HG02623 (cell line): ENCODE data around the gene SLC6A3.
"Not testable (repeated sequence)": the region's sequence is repeated elsewhere in the genome, so short reads cannot be mapped to it uniquely, and the experiment has no call there.

Experiments used
- ATAC-seq: cut with Tn5 transposase; IDR thresholded peaks from one replicate; pipeline ENCODE4 v1.9.1; 2021; ENCODE audit warnings: moderate library complexity; ENCODE audit not compliant: unreplicated experiment

SLC6A3 gene

DNA sequence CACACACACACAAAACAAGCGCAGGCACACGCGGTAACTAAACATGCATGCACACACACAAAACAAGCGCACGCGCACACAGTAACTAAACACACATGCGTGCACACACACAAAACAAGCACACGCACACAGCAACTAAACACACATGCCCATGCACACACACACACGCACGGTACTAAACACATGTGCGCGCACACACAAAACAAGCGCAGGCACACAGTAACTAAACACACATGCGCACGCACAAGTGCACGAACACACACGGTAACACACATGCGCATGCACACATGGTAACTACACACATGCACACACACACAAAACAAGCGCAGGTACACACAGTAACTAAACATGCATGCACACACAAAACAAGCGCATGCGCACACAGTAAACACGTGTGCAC is 19.9 kb upstream of the SLC6A3 start:
- no peak for ATAC-seq

DNA sequence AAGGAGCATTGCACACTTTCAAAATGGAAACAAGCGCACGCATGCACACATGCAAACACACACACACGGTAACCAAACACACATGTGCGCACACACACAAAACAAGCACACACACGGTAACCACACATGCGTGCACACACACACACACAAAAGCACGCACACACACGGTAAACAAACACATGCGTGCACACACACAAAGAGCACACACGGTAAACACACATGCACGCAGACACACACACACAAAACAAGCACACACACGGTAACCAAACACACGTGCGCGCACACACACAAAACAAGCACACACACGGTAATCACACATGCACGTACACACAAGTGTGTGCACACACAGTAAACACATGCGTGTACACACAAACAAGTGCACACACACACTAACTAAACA is 19.3 kb upstream of the SLC6A3 start:
- ATAC-seq, result no peak

GRCh38 chr5:1464096-1464446 is 18.8 kb upstream of the SLC6A3 start:
- ATAC-seq, result no peak

GRCh38 chr5:1463326-1464095 is 18.3 kb upstream of the SLC6A3 start:
- no peak for ATAC-seq

DNA sequence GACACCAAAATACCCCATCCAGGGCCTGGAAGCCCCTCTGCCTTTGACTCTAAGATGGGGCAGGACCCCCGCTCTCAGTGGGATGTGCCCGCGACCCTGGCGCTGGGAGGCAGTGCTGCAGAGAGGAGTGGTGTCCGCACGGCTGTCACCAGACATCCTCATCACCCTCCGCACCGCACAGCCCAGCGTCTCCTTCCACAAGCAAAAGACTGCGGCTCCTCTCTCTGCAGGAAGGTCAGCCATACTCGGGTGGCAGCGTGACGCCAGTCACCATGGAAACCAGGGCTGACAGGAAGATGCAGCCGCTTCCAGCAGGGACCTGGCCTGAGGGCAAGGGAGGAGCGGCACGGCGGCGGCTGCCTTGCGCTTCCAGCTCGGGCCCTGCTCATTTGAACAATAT is 17.1 kb upstream of the SLC6A3 start:
- ATAC-seq, result no peak

DNA sequence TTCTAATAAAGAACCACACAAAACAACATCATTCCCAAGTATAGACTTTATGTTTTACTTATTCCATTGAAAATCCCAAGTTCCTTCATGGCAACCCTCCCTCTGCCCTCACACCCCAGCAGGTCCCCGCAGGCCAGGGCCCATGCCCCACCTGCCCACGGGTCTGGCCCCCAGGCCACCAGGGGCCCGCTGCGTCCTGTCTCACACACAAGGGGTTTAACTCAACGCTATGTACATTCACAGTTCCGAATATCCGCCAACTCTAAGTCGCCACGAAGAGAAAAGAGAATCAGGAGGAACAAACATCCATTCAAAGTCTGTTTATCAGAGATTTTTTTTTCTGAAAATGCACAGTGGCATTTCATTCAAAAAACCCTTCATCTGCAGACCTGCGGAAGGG is 16.2 kb upstream of the SLC6A3 start:
- no peak for ATAC-seq

DNA sequence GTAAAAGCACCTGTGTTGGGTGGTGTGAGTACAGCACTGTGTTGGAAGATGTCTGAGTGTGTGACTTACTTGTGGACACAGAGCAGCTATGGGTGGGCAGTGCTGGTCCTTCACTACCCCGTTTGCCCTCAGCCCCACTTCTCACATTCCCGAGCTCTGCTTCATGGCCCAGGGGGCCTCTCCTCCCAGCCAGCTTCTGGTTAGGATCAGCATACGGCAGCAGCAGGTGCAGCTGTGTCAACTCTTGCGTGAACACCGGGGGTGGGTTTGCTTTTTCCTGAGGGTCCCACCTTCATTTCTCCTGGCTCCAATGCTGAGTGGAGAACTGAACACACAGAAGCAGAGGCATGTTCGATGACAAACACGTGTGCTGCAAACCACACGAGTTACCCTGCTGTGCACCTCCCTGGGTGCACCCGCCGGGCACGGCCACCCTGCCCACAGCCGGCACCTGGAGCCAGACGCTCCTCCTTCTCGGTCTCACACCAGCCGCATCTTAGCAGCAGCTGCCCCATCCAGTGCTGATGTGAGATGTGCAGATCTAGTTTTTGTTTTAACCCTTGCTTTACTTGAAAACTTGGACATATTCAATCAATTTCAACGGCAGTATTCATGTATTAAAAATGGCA is 14.9 kb upstream of the SLC6A3 start:
- no peak for ATAC-seq

DNA sequence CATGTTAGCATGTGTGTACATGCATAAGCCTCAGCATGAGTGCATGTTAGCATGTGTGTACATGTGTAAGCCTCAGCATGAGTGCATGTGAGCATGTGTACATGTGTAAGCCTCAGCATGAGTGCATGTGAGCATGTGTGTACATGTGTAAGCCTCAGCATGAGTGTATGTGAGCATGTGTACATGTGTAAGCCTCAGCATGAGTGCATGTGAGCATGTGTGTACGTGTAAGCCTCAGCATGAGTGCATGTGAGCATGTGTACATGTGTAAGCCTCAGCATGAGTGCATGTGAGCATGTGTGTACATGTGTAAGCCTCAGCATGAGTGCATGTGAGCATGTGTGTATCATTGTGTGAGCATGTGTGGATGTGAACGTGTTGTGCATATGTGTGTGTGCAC is 14.2 kb upstream of the SLC6A3 start:
- ATAC-seq, result not testable (repeated sequence)

DNA sequence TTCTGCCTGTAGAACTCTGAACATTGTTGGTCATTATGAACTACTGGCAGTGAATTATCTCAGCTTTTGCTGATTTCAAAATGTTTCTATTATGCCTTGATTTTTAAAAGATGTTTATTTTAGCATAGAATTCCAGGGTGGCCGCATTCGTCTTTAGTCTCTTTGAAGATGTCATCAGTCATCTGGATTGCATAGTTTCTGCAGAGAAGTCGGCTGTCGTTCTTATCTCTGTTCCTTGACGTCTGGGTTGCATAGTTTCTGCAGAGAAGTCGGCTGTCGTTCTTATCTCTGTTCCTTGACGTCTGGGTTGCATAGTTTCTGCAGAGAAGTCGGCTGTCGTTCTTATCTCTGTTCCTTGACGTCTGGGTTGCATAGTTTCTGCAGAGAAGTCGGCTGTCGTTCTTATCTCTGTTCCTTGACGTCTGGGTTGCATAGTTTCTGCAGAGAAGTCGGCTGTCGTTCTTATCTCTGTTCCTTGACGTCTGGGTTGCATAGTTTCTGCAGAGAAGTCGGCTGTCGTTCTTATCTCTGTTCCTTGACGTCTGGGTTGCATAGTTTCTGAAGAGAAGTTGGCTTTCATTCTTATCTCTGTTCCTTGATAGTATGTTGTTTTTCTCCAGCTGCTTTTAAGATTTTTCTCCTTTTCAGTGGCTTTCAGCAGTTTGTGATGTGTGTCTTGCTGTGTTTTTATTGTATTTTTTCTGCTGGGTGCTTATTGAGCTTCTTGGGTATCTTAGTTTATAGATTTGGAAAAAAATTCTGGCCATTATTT is 11.1 kb upstream of the SLC6A3 start:
- not testable (repeated sequence) for ATAC-seq

GRCh38 chr5:1453613-1454012 is 8.4 kb upstream of the SLC6A3 start:
- no peak for ATAC-seq

- no peak for ATAC-seq
These were observed 3.9 kb upstream of the SLC6A3 start for GRCh38 chr5:1449081-1449630.

- no peak for ATAC-seq
These were observed 3.3 kb upstream of the SLC6A3 start for GRCh38 chr5:1448511-1449011.

- no peak for ATAC-seq
These were observed 2.6 kb upstream of the SLC6A3 start for GRCh38 chr5:1447671-1448361.

- no peak for ATAC-seq
These were observed 1.5 kb upstream of the SLC6A3 start for GRCh38 chr5:1446602-1447343.

GRCh38 chr5:1445689-1446601 is 705 bp upstream of the SLC6A3 start:
- ATAC-seq, result no peak

- ATAC-seq, result no peak
These were observed 665 bp downstream of the SLC6A3 start for GRCh38 chr5:1444361-1445189.

- ATAC-seq, result no peak
These were observed 1.3 kb downstream of the SLC6A3 start for GRCh38 chr5:1443991-1444360.

GRCh38 chr5:1443171-1443570 is 2.1 kb downstream of the SLC6A3 start:
- ATAC-seq, result no peak
